ENCODE measurements around the gene PAX9. TPM values are rescaled to one million over a fixed set of nuclear protein-coding genes. Genes with fewer than 3 reads are reported as not detected.
"Not testable (repeated sequence)": the region's sequence is repeated elsewhere in the genome, so short reads cannot be mapped to it uniquely, and the experiment has no call there.

Gene PAX9
- total RNA-seq, 1 donor = not detected

- no peak for DNase-seq (ENCODE audit: low read depth)
- TF ChIP-seq CTCF (IDR thresholded peaks at IDR 0.05; ENCODE audit: insufficient read depth, low read depth, low read length) = no peak
- H3K4me3 ChIP-seq (ENCODE audit: low read depth, low read length) = no peak overlapping the region
Measured at GRCh38 chr14:36690311-36691040, 28.8 kb downstream of the PAX9 start.

- not testable (repeated sequence) for H3K4me3 ChIP-seq (ENCODE audit: low read depth, low read length); DNase-seq (ENCODE audit: low read depth)
Measured at GRCh38 chr14:36699420-36699819, 37.8 kb downstream of the PAX9 start.

GRCh38 chr14:36700651-36701050, 39.0 kb downstream of the PAX9 start:
- no peak overlapping the region for H3K4me3 ChIP-seq (ENCODE audit: low read depth, low read length)
- no peak for TF ChIP-seq CTCF (IDR thresholded peaks at IDR 0.05; ENCODE audit: insufficient read depth, low read depth, low read length)

GRCh38 chr14:36701132-36701531, 39.5 kb downstream of the PAX9 start:
- no peak overlapping the region for H3K4me3 ChIP-seq (ENCODE audit: low read depth, low read length)
- no peak for TF ChIP-seq CTCF (IDR thresholded peaks at IDR 0.05; ENCODE audit: insufficient read depth, low read depth, low read length)
- no peak for DNase-seq (ENCODE audit: low read depth)

More at GRCh38 chr14:36700651-36701050, 39.0 kb downstream of the PAX9 start:
- DNase-seq (ENCODE audit: low read depth) = no peak

- no peak overlapping the region for H3K4me3 ChIP-seq (ENCODE audit: low read depth, low read length)
- DNase-seq (ENCODE audit: low read depth) = no peak
- no peak for TF ChIP-seq CTCF (IDR thresholded peaks at IDR 0.05; ENCODE audit: insufficient read depth, low read depth, low read length)
Measured at GRCh38 chr14:36702474-36702873, 40.8 kb downstream of the PAX9 start.

- no peak overlapping the region for H3K4me3 ChIP-seq (ENCODE audit: low read depth, low read length)
- no peak for TF ChIP-seq CTCF (IDR thresholded peaks at IDR 0.05; ENCODE audit: insufficient read depth, low read depth, low read length)
- DNase-seq (ENCODE audit: low read depth) = no peak
Measured at GRCh38 chr14:36707570-36707969, 45.9 kb downstream of the PAX9 start.

GRCh38 chr14:36713960-36714703, 52.5 kb downstream of the PAX9 start:
- no peak overlapping the region for H3K4me3 ChIP-seq (ENCODE audit: low read depth, low read length)
- TF ChIP-seq CTCF (IDR thresholded peaks at IDR 0.05; ENCODE audit: insufficient read depth, low read depth, low read length) = no peak
- DNase-seq (ENCODE audit: low read depth) = no peak

Measured in fibroblast of villous mesenchyme (primary cell).